Left lung (tissue), 10 donors: Measurements from ENCODE around the gene ZNF407. TPM values are rescaled to one million over a fixed set of nuclear protein-coding genes. Genes with fewer than 3 reads are reported as not detected.

Experiments
- ATAC-seq: fragments of 200-7000 bp; cut with Tn5 transposase; one replicate; pipeline ENCODE4 v1.9.1; 2020; ENCODE audit warnings: moderate library complexity
- DNase-seq, 4 donors: peaks; one replicate each; pipeline ENCODE4 v3.0.0-alpha.2; 2013 to 2020
- H3K27ac ChIP-seq, 2 donors: fragments of 200-600 bp; sonication (generic) in 1 of 2; one replicate each; pipeline versions ENCODE4 v1.5.0 to v1.8.0; 2020 to 2021
- H3K27me3 ChIP-seq, 2 donors: fragments of 200-600 bp; sonication (generic) in 1 of 2; one replicate each; pipeline versions ENCODE4 v1.5.0 to v1.8.0; 2020 to 2021
- H3K36me3 ChIP-seq, 2 donors: fragments of 200-600 bp; sonication (generic) in 1 of 2; one replicate each; pipeline versions ENCODE4 v1.5.0 to v1.8.0; 2020 to 2021
- H3K4me1 ChIP-seq, 2 donors: fragments of 200-600 bp; one replicate each; pipeline ENCODE4 v1.8.0; 2021
- H3K4me3 ChIP-seq, 2 donors: fragments of 200-600 bp; sonication (generic) in 1 of 2; one replicate each; pipeline versions ENCODE4 v1.5.0 to v1.8.0; 2020 to 2021; ENCODE audit warnings: mild to moderate bottlenecking in 1 of 2
- H3K9me3 ChIP-seq, 2 donors: fragments of 200-600 bp; sonication (generic) in 1 of 2; one replicate each; pipeline versions ENCODE4 v1.5.0 to v1.8.0; 2020 to 2021
- intact Hi-C, 2 donors: fragments of 100-400 bp; cut with DNase I; formaldehyde crosslinking; loops; one replicate each; pipeline versions ENCODE4 v1.11.2 to v1.14.2; 2022
- polyA plus RNA-seq, 6 donors: library from polyadenylated mRNA; unstranded; fragments of 120-200 nt; gene quantifications; one replicate each; pipeline ENCODE4 v1.2.1, GENCODE V29; 2013; ENCODE audit not compliant: insufficient read length in 6 of 6
- total RNA-seq, 2 donors: library from RNA; stranded (reverse); fragmentation: NEBNext Ultra II Directional; extraction: Animal tissue kit (Norgen Biotek cat#: 25700); gene quantifications; one replicate each; pipeline ENCODE4 v1.2.1, GENCODE V29; 2021
- TF ChIP-seq, protein P1 (sequence below), 2 donors: fragments of 200-600 bp; sonication (generic) in 1 of 2; IDR thresholded peaks; one replicate each; pipeline versions ENCODE4 v1.5.0 to v1.8.0; 2021; ENCODE audit warnings: antibody characterized with exemption in 2 of 2
- donor health status: DM: no; HTN: yes; CAD: no.
- donor health status: DM: no; HTN: no; CAD: no.

The ZNF407 gene
- total and polyA plus RNA-seq, 8 donors, result 10.3 to 16.7 (median 11.3) TPM

DNA sequence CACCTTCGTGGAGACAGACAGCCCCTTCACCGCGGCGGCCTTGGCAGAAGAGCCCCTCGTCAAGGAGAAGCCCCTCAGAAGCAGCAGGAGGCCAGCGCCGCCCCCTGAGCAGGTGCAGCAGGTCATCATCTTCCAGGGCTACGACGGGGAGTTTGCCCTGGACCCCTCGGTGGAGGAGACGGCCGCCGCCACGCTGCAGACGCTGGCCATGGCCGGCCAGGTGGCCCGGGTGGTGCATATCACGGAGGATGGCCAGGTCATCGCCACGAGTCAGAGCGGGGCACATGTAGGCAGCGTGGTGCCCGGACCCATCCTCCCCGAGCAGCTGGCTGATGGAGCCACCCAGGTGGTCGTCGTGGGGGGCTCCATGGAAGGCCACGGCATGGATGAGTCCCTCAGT lies 465.5 kb downstream of the ZNF407 start:
- intact Hi-C loops, result no loop called here
- TF ChIP-seq, protein P1, sequence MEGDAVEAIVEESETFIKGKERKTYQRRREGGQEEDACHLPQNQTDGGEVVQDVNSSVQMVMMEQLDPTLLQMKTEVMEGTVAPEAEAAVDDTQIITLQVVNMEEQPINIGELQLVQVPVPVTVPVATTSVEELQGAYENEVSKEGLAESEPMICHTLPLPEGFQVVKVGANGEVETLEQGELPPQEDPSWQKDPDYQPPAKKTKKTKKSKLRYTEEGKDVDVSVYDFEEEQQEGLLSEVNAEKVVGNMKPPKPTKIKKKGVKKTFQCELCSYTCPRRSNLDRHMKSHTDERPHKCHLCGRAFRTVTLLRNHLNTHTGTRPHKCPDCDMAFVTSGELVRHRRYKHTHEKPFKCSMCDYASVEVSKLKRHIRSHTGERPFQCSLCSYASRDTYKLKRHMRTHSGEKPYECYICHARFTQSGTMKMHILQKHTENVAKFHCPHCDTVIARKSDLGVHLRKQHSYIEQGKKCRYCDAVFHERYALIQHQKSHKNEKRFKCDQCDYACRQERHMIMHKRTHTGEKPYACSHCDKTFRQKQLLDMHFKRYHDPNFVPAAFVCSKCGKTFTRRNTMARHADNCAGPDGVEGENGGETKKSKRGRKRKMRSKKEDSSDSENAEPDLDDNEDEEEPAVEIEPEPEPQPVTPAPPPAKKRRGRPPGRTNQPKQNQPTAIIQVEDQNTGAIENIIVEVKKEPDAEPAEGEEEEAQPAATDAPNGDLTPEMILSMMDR (IDR thresholded peaks at IDR 0.05), result no peak
- Histone ChIP-seq H3K4me3 (no peak overlapping the region), H3K9me3 (no peaks in the 10 kb centered on the region), H3K36me3 (peaks cover 0 to 32% of the 10 kb centered on the region in 2 donors), H3K27me3 (no peaks in the 10 kb centered on the region), H3K4me1 (no peaks in the 10 kb centered on the region), H3K27ac (no peak overlapping the region)
- peak in 1 of 4 donors; percentile 75 for DNase-seq
- ATAC-seq, result no peak

DNA sequence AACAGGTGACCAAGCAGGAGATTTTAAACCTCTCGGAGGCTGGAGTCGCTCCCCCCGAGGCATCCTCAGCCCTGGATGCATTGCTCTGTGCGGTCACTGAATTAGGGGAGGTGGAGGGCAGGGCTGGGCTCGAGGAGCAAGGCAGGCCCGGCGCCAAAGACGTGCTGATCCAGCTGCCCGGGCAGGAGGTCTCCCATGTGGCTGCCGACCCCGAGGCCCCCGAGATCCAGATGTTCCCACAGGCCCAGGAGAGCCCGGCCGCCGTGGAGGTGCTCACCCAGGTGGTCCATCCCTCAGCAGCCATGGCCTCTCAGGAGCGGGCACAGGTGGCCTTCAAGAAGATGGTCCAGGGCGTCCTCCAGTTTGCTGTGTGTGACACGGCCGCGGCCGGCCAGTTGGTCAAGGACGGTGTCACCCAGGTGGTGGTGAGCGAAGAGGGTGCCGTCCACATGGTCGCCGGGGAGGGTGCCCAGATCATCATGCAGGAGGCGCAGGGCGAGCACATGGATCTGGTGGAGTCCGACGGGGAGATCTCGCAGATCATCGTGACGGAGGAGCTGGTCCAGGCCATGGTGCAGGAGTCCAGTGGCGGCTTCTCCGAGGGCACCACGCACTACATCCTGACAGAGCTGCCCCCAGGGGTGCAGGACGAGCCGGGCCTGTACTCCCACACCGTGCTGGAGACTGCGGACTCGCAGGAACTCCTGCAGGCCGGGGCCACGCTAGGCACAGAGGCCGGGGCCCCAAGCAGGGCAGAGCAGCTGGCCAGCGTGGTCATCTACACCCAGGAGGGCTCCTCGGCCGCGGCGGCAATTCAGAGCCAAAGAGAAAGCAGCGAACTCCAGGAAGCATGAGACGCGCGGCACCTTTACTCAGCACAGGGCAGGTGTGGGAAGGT lies 466.2 kb downstream of the ZNF407 start:
- Histone ChIP-seq H3K27ac (no peak overlapping the region), H3K4me1 (no peaks in the 10 kb centered on the region), H3K36me3 (peaks cover 0 to 32% of the 10 kb centered on the region in 2 donors), H3K4me3 (no peak overlapping the region), H3K27me3 (no peaks in the 10 kb centered on the region), H3K9me3 (no peaks in the 10 kb centered on the region)
- intact Hi-C loops, result no loop called here
- ATAC-seq, result no peak
- peak in 1 of 4 donors; percentile 79 for DNase-seq
- TF ChIP-seq, protein P1 (IDR thresholded peaks at IDR 0.05), result no peak

DNA sequence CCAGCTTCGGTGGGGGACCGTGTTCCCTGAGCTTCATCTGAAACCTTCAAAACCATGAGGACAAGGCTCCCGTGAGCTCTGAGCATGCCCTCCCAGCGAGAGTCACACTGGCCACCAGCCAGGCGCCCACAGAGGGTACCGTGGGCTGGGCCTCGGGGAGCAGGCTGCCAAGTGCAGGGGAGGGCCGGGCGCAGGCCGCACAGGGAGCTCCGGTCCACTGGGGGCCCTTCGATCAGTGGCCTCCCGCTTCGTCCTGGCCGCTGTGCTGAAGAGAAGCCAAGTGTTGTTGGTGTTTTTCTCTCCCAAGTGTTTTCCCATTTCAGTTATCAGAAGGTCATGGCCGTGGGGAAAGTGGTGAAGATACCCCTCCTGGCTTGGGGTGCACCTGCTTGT lies 466.8 kb downstream of the ZNF407 start:
- Histone ChIP-seq H3K9me3 (no peaks in the 10 kb centered on the region), H3K36me3 (peaks cover 0 to 32% of the 10 kb centered on the region in 2 donors), H3K4me1 (no peaks in the 10 kb centered on the region), H3K4me3 (no peak overlapping the region), H3K27ac (no peak overlapping the region), H3K27me3 (no peaks in the 10 kb centered on the region)
- TF ChIP-seq, protein P1 (IDR thresholded peaks at IDR 0.05), result no peak
- ATAC-seq (no peak), DNase-seq (peak in 1 of 4 donors; percentile 68)
- intact Hi-C loops, result no loop called here

DNA sequence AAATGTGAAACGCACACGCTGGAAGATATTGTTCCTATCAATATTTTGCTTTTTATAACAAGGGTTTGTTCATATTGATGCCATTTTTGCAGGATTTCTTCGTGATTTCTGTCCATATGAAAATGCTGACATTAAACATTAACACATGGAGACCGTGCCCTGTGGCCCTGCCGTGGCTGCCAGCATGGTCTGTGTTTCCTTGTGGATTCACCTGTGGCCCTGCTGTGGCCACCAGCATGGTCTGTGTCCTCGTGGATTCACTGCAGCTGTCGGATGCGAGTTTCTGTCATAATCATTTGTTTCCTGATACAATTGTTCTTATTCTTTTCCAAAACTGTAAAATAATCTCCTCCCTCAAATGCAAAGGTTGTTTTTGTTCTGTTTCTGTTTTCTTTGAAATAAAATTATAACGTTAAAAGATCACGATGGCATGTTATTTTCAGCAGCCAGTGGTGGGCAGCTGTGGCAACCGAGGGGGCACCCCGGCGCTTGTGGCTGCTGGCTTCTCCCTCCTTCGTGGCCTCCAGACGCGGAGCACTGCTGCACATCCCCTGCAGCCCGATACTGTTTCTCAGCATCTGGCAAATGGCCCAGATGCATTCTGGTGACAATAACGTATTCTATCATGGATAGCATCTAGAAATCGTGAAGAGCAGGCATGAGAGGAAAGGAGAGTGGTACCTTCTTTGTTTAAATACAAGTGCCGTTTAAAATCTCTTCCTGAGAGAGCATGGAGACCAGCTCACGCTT lies 467.8 kb downstream of the ZNF407 start:
- Histone ChIP-seq H3K36me3 (peaks cover 0 to 32% of the 10 kb centered on the region in 2 donors), H3K4me3 (no peak overlapping the region), H3K27ac (no peak overlapping the region), H3K9me3 (no peaks in the 10 kb centered on the region), H3K4me1 (peaks cover 0 to 8% of the 10 kb centered on the region in 2 donors), H3K27me3 (no peaks in the 10 kb centered on the region)
- DNase-seq (no peak), ATAC-seq (no peak)
- intact Hi-C loops, result no loop called here
- TF ChIP-seq, protein P1 (IDR thresholded peaks at IDR 0.05), result no peak
